Esophagus (tissue), 2 donors: ENCODE results near the gene OGT. TPM values are rescaled to one million over a fixed set of nuclear protein-coding genes. Genes with fewer than 3 reads are reported as not detected.
"Not testable (repeated sequence)": the region's sequence is repeated elsewhere in the genome, so short reads cannot be mapped to it uniquely, and the experiment has no call there.

ENCODE experiments used
- H3K27ac ChIP-seq, 2 donors: one replicate each; pipeline ENCODE4 v1.5.1; 2013; ENCODE audit warnings: low read depth in 2 of 2, mild to moderate bottlenecking in 2 of 2, inconsistent platforms in 1 of 2, low read length in 1 of 2, moderate library complexity in 1 of 2
- H3K27me3 ChIP-seq, 2 donors: one replicate each; pipeline ENCODE4 v1.6.1; 2013; ENCODE audit warnings: low read length in 2 of 2, control low read depth in 1 of 2, mild to moderate bottlenecking in 1 of 2; ENCODE audit not compliant: insufficient read depth in 2 of 2, control insufficient read depth in 1 of 2
- H3K36me3 ChIP-seq, 2 donors: one replicate each; pipeline ENCODE4 v1.6.1; 2013; ENCODE audit warnings: low read length in 1 of 2; ENCODE audit not compliant: control insufficient read depth in 2 of 2, insufficient read depth in 2 of 2
- H3K4me1 ChIP-seq, 2 donors: one replicate each; pipeline ENCODE4 v1.6.1; 2013; ENCODE audit warnings: low read length in 1 of 2; ENCODE audit not compliant: control insufficient read depth in 2 of 2, insufficient read depth in 2 of 2
- H3K4me3 ChIP-seq, 2 donors: one replicate each; pipeline ENCODE4 v1.5.1; 2013; ENCODE audit warnings: low read length in 2 of 2, mild to moderate bottlenecking in 2 of 2, low read depth in 1 of 2, moderate library complexity in 1 of 2
- H3K9me3 ChIP-seq, 2 donors: one replicate each; pipeline ENCODE4 v1.6.1; 2013; ENCODE audit warnings: mild to moderate bottlenecking in 2 of 2, low read depth in 1 of 2, low read length in 1 of 2, moderate library complexity in 1 of 2; ENCODE audit not compliant: control insufficient read depth in 2 of 2, insufficient read depth in 1 of 2
- WGBS, 2 donors: extraction: QIAGEN DNeasy Blood & Tissue Kit; methylation state at CpG; one replicate each; pipeline ENCODE4 v1.1.7; 2013; 5-methylcytosine and 5-hydroxymethylcytosine counted together
- polyA plus RNA-seq, 2 donors: library from polyadenylated mRNA; stranded (reverse); fragments of 200-250 nt; gene quantifications; one replicate each; pipeline ENCODE4 v1.2.3, GENCODE V29; 2013
- donor health status: healthy with polysubstance abuse.
- donor health status: Bipolar disorder and iron deficiency.

The OGT gene
- polyA plus RNA-seq: 10 to 100 TPM; 30.2 to 61.3 TPM

DNA sequence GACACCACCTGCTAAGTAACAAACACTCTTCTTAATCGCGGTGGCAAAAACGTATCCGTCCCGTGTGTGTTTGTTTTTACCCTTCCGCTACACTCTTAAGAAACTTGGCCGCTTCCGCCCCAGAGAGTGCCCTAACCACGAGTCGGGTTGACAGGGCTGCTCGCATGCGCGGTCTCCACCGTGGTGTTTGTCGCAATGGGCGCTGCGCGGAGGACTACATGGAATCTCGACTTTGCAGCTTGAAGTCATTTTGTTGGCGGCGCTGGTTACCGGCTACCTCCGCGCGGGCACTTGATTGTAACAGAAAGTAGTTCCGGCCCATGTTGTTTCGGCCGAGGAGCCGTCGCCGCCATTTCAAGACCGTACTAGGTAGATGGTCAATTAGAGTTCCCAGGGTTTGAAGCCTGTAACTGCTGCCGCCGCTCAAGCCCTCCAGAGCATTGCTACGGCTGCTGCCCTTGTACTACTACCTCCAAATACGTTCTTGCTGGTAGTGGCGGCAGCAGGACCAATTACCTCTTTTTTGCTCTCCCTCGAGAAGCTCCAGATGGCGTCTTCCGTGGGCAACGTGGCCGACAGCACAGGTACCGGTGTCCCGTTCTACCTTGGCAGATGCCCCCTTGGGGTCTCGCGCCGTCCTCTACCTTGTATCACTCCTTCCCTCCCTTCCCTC is at the start of gene OGT:
OGT (plus strand) TSS at position 352 of the 673 bp plus-strand sequence; CDS start at position 548, 196 bp downstream.
- Histone ChIP-seq H3K4me3 (peak within 1 kb of the TSS; percentile 62 to 84), H3K4me1 (no peaks in the 10 kb centered on the region), H3K36me3 (no peaks in the 10 kb centered on the region), H3K27me3 (no peaks in the 10 kb centered on the region), H3K27ac (peak within 1 kb of the TSS; percentile 91 to 92), H3K9me3 (no peaks in the 10 kb centered on the region)
- 0 to 30% methylated on average over 47 of the region's 47 CpGs for WGBS, 2 donors

DNA sequence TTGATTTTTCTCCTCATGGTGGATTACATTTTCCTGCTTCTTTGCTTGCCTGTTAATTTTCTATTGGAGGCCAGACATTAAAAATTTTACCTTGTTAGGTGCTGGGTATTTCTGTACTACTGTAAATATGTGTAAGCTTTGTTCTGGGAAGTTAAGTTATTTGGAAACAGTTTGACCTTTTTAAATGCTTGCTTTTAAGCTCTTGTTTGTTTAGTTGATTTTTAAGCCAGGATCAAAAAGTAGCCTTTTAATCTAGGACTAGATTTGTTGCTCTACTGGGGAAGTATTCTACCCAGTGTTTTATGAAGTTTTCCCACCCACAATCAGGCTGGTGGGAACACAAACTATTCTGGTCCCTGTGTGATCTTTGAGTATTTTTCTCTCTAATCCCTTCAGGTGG is 45.1 kb upstream of the OGT start:
- H3K27me3 ChIP-seq: no peaks in the 10 kb centered on the region
- no peaks in the 10 kb centered on the region for H3K4me1 ChIP-seq
- no peak overlapping the region for H3K27ac ChIP-seq
- no peaks in the 10 kb centered on the region for H3K36me3 ChIP-seq
- no peaks in the 10 kb centered on the region for H3K9me3 ChIP-seq
- no peak overlapping the region for H3K4me3 ChIP-seq

DNA sequence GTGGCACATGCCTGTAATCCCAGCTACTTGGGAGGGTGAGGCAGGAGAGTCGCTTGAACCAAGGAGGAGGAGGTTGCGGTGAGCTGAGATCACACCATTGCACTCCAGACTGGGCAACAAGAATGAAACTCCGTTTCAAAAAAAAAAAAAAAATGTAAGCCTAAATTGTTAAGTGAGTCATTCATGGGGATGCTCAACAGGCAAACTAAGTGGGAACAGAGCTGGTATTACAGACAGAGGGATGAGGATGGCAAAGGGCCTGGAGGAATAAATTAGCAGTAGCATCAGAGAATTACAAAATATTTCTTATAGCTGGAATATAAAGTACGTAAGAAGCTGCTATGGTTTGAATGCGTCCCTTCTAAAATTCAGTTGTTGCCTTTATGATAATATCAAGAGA is 43.4 kb upstream of the OGT start:
- Histone ChIP-seq H3K4me1 (no peaks in the 10 kb centered on the region), H3K4me3 (no peak overlapping the region), H3K27me3 (no peaks in the 10 kb centered on the region), H3K9me3 (no peaks in the 10 kb centered on the region), H3K36me3 (no peaks in the 10 kb centered on the region), H3K27ac (no peak overlapping the region)
- 82 to 84% methylated on average over 5 of the region's 5 CpGs for WGBS, 2 donors

DNA sequence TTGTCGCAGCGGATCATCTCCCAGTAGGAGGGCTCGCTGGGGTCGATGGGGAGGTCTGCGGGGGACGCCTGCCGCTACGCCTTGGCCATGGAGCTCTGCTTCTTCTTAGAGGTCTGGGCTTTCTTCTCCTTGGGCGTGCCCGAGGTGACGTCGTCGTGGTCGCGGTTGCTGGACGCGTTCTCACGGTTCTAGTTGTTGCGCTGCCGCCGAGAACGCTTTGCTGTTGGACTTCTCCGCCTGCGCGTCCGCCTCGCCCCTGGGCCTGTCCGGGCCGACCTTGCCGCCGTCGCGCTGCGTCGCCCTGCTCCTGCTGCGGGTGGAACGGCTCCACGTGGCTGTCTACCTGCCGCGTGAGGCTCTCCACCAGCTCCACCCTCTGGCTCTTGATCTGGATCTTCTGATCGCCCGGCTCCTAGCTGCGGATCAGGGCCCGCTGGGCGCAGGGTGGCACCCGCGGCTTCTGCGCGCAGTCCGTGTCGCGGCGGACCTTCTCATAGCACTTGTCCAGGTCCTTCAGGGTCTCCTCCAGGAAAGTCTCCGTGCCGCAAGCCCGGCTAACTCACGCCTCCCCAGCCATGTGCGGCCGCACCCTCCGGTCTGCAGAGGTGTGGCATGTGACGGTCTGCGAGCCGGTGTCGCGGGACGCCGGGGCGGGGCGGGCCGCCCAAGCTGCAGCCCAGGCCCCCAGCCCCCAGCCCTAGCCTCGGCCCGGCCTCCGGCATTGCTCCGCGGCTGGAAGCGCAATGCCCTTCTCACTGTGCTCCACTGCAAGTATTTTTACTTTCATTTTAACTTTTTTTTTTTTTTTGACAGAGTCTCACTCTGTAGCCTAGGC is 40.5 kb upstream of the OGT start:
- 3 to 40% methylated on average over 59 to 76 of the region's 76 CpGs for WGBS, 2 donors
- H3K4me3 ChIP-seq: peak overlapping the region; percentile 45 to 51
- no peaks in the 10 kb centered on the region for H3K36me3 ChIP-seq
- no peak overlapping the region for H3K27ac ChIP-seq
- no peaks in the 10 kb centered on the region for H3K4me1 ChIP-seq
- no peaks in the 10 kb centered on the region for H3K27me3 ChIP-seq
- H3K9me3 ChIP-seq: peaks cover 0 to 2% of the 10 kb centered on the region in 2 donors

DNA sequence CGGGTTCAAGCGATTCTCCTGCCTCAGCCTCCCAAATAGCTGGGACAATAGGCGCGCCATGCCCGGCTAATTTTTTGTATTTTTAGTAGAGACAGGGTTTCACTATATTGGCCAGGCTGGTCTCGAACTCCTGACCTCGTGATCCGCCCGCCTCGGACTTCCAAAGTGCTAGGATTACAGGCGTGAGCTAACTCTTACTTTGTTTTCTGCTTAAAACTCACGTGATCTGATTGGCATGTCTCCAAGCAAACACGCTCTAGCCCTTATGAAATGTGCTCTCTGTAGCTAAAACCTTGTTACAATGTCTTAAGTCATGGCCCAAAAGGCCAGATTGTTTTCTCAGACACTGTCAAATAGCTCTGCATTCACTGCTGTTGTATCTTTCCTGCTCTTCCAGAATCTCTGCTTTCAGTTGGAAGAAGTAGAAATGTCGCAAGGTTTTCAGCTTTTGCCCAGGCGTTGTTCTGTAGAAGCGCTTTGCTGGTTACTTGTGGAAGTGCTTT is 39.7 kb upstream of the OGT start:
- Histone ChIP-seq H3K9me3 (peaks cover 0 to 2% of the 10 kb centered on the region in 2 donors), H3K36me3 (no peaks in the 10 kb centered on the region), H3K27ac (no peak overlapping the region), H3K4me1 (no peaks in the 10 kb centered on the region), H3K27me3 (no peaks in the 10 kb centered on the region), H3K4me3 (peak overlapping the region in 1 of 2 donors; percentile 45)
- 46 to 59% methylated on average over 16 of the region's 16 CpGs for WGBS, 2 donors

DNA sequence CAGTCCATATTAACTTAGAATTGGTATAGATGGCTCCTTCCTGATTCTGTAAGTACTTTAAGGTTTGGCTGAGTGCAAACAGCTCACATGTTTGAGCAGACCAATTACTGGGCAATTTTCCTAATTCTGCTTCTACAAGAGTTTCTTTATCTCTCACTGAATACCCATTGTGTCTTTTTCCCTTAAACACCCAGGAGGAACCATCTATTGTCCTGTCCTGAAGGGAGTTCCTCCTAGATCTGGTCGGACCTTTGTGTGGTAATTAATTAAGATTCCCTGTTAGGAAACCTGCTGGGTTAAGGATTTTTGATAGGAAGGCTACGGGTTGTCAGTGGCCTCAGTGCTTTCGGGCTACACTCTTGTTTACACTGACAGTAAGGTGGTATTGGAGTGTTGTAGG is 36.9 kb upstream of the OGT start:
- WGBS, 2 donors: 72 to 75% methylated on average over 3 of the region's 3 CpGs
- H3K9me3 ChIP-seq, H3K27ac ChIP-seq, H3K36me3 ChIP-seq, H3K4me3 ChIP-seq, H3K4me1 ChIP-seq, H3K27me3 ChIP-seq: not testable (repeated sequence)

DNA sequence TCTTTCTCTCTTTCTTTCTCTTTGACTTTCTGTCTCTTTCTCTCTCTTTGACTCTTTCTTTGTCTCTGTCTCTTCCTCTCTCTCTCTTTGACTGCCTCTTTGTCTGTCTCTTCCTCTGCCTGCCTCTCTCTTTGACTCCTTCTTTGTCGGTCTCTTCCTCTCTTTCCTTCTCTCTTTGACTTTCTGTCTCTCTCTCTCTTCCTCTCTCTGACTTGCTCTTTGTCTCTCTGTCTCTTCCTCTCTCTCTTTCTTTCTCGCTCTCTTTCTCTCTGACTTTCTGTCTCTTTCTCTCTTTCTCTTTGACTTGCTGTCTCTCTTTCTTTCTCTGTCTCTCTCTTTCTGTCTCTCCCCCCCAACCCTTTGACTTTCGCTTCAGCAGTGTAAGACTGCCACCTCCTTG is 36.4 kb upstream of the OGT start:
- H3K4me3 ChIP-seq: no peak overlapping the region

DNA sequence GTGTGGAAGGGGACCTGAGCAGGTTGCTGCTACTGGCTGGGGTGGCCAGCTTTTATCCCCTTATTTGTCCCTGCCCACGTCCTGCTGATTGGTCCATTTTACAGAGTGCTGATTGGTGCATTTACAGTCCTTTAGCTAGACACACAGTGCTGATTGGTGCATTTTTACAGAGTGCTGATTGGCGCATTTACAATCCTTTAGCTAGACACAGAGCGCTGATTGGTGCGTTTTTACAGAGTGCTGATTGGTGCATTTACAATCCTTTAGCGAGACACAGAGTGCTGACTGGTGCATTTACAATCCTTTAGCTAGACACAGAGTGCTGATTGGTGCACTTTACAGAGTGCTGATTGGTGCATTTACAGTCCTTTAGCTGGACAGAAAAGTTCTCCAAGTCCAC is 30.8 kb upstream of the OGT start:
- 88 to 98% methylated on average over 5 of the region's 5 CpGs for whole genome bisulfite sequencing, 2 donors
- H3K9me3 ChIP-seq, H3K36me3 ChIP-seq, H3K27ac ChIP-seq, H3K4me3 ChIP-seq, H3K4me1 ChIP-seq, H3K27me3 ChIP-seq: not testable (repeated sequence)

More for the DNA sequence above, 36.4 kb upstream of the OGT start:
- no peaks in the 10 kb centered on the region for H3K36me3 ChIP-seq
- peaks cover 0 to 2% of the 10 kb centered on the region in 2 donors for H3K9me3 ChIP-seq
- H3K4me1 ChIP-seq: no peaks in the 10 kb centered on the region
- WGBS, 2 donors: 78 to 88% methylated on average over 3 of the region's 3 CpGs
- H3K27ac ChIP-seq: no peak overlapping the region
- no peaks in the 10 kb centered on the region for H3K27me3 ChIP-seq

DNA sequence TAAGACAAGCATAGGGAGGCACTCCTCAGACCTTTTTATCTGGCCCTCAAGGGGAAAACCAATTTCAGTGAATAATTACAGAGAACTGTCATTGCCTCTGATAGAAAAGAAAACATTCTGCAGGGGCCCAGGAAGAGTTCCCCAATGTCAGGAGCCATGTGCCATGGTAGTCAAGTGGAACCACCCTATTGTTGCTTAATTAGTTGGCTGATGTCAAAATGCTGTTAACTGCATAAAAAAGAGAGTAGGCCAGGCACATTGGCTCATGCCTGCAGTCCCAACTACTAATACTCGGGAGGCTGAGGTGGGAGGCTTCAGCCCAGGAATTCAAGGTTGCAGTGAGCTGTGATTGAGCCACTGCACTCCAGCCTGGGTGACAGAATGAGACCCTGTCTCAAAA is 28.6 kb upstream of the OGT start:
- H3K4me1 ChIP-seq: no peaks in the 10 kb centered on the region
- H3K27ac ChIP-seq: no peak overlapping the region
- no peaks in the 10 kb centered on the region for H3K9me3 ChIP-seq
- WGBS, 2 donors: 74 to 91% methylated on average over 1 of the region's 1 CpG
- H3K27me3 ChIP-seq: no peaks in the 10 kb centered on the region
- no peaks in the 10 kb centered on the region for H3K36me3 ChIP-seq
- no peak overlapping the region for H3K4me3 ChIP-seq
